Suppressor macrophage treated with lipopolysaccharide for 1 hour (primary cell): ENCODE data around the gene DPYSL5.

Source experiments
- DNase-seq, 3 donors: peaks; one replicate each; pipeline ENCODE4 v3.0.0-alpha.2; 2020 to 2022

Gene DPYSL5

GRCh38 chr2:26845021-26845420, 2.9 kb upstream of the DPYSL5 start:
- DNase-seq, result no peak

GRCh38 chr2:26846334-26847306, 1.3 kb upstream of the DPYSL5 start:
- peak; percentile 84 to 93 (median 92) for DNase-seq

DNA sequence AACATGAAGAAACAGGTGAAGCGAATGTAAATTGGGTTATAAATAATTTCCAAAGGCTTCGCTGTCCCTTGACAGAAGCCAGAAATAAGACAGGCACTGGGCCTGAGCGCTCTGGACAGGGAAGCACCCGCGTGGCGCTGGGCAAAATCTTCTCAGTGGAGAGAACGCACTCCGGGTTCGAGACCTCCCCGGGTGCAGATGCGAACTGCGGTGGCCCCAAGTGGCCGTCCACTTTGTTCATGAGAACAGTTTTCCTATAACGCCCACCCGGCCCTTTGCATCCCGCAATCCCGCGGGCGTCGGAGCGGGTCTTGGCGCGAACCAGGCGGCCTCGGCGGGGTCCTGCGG, 651 bp upstream of the DPYSL5 start:
- DNase-seq, result peak in 1 of 3 donors; percentile 10

DNA sequence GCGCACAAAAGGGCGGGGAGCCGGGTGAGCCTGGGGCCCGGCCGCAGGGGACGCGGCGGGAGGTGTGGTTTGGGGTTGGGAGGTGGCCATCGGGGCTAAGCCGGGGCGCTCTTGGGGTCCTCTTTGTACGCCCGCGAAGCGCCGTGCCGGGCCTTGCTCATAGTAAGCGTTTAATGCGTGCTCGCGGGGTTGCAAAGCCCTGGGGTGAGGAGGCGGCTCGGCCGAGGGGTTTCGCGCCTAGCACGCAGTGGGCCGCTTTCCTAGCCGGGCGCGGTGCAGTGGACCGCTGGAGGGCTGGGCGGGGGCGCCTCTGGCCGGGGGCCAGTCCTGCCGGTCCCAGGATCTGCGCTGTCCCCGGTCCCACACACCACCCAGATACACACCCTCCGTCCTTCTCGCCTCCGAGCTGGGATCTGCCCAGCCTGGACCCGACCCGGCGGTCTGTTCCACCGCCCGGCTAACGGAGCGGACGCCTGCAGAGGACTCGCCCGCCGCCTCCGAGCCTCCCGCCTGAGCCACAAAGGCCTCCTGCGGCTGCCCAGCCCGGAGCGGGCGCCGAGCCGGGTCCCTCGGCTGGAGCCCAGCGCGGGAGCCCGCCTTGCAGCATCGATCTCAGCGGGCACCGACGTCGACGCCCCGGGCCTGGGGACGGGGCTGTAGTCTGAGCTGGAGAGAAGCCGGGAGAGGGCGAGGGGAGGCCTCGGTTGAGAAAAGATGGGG, 564 bp downstream of the DPYSL5 start:
- DNase-seq, result peak in 1 of 3 donors; percentile 33

- peak in 1 of 3 donors; percentile 4 for DNase-seq
These were observed 1.4 kb downstream of the DPYSL5 start for GRCh38 chr2:26849056-26849999.

- DNase-seq, result no peak
These were observed 2.1 kb downstream of the DPYSL5 start for GRCh38 chr2:26850000-26850431.

DNA sequence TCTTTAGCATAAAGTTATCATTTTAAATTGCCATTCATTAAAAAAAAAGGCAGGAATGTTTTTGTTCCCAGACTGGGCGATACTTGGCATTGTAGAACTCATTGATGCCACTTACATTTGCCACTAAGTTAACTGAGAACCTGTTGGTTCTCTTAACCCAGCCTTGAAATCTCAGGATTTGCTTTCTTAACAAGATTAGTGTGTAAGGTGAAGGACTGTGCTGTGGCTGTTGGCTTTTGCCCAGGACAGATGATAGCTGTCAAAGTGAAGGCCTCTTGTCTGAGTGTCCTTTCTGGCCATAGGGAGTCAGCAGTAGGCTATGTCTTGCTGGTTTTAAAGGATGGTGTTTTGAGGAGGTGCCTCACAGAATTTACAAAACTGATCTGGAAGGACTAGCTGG, 2.6 kb downstream of the DPYSL5 start:
- DNase-seq, result no peak

DNA sequence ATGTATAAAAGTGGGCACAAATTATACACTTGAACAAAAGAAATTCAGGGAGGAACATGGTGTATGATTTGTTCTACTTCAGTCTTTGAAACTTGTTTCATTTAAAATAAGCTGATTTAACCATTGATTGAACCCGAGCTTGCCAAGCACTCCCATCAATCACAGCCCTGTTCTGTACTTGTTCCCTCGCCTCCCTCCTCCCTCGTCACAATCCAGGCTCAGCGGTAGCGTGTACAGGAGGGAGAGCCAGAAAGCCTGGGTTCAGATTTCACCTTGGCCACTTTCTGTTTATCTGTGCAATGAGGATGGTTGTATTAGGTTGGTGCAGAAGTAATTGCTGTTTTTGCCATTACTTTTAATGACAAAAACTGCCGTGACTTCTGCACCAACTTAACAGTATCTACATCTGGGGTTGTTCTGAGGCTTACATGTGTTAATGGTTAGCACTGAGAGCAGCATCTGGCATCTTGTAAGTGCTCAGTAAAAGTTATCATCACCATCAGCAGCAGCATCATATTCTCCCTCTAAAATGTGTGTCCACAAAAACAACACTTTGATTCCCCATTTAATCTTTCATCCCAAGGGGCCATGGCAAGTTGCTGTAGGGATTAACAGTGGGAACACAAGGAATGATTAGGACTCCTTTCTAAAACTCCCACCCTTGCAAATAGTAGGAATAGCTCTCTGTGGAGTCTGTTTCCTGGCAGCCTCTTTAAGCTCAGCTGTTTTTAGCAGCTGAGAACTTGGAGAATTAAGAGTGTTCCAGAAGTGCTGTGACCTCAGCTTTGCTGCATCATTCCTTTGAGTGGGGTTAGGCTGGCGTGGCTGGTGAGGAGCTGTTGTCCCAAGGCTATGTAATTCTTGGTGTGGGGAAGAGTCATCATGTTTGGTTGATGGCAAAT, 4.7 kb downstream of the DPYSL5 start:
- DNase-seq, result no peak

- DNase-seq, result no peak
These were observed 5.8 kb downstream of the DPYSL5 start for GRCh38 chr2:26853751-26854150.

- DNase-seq, result no peak
These were observed 6.4 kb downstream of the DPYSL5 start for GRCh38 chr2:26854283-26854827.

DNA sequence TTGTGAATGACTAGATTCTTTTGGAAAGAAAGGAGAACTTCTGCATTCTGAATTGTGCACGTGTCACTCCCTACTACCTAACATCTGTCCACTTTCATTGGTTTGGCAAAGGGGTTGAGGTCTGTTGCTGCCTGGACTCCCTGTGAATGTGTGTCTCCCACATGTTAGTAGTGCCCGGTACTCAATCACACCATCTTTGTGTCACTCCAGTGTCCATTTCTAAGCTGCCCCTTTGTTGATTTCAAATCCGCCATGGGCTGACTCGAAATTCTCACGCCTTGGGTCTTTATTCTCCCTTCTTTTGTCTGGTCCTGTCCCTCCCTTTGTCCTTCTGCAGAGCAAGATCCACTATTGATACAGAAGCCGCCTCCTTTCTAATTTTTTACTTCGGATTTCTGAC, 7.5 kb downstream of the DPYSL5 start:
- no peak for DNase-seq

DNA sequence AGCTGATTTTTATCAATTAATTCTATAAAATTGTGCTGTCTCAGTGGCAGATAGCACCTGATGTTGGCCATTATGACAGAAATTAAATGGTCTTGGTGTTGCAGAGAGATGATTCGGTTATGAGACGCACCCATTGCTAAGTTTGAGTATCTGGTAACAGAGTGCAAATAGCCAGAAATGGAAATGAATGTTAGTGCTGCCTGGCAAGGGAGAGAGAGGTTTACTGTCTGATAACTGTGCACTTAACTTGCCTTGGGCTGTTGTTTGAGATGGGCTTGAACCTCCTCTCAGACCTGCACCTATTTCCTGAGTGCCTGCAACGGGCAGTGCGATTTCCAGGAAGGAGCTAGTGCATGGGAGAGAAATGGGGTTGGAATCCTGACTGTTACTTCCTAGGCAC, 11.7 kb downstream of the DPYSL5 start:
- no peak for DNase-seq

DNA sequence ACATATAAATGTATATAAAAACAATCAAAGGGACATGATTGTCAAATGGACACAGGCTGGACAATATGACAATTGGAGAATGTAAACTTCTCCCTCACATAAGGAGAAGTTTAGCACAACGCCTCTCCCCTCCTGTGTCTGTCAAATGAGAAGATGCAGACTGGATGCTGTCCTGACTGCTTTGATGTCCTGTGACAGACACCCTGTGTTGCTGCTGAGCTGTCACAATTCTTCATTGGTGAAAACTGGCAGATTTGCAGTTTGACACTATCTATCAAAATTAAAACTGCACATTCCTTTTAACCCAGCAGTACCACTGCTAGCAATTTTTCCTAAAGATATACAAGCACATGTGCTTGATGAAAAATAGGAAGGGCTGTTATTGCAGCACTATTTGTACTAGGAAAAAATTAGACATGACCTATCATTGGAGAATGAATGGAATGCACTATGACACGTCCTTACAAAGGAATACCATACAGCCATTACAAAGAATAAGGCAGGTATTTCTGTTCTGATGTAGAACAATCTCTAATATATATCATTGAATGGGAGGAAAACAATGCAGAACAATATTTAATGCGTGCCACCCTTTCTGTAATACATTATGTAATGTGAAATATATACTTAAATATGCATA, 12.4 kb downstream of the DPYSL5 start:
- DNase-seq, result no peak

DNA sequence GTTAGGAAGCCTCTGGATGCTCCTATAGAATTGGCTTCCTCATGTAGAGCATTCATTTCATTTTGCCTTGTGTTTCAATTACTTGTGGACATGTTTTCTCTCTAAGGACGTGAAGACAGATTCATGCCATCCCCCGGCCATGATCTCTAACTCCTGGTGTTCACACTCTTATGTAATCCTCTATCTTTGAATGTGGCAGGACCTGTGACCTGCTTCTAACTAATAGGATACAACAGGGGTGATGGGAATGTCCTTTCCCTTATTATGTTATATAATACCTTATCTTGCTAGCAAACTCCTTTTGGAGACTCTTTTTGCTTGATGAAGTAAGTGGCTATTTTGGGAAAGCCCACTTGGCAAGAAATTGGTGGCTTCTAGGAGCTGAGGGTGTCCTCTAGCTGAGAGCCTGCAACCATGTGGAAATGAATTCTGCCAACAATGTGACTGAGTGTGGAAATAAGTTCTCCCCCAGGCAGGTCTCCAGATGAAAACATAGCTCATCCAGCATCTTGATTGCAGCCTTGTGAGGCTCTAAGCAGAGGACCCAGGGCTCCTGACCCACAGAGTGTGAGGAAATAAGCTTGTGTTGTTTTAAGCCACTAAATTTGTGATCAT, 13.8 kb downstream of the DPYSL5 start:
- no peak for DNase-seq

DNA sequence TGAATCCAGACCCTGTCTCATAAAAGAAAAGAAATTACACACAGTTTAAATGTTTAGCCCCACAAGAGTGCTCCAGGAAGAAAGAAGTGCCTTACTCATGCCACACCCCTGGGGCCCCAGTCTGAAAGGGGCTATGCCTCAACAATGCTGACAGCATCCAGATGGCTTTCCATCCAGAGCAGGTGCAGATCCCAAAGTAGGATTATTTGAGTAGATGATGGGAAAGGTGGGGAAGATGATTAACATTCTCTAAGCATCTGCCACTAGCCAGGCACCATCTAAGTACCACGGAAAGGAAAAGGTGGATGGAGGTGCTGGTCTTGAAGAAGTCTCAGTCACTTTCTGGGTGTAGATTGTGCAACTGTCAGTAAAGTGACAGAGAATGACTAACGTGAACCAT, 16.3 kb downstream of the DPYSL5 start:
- DNase-seq, result no peak

- no peak for DNase-seq
These were observed 16.7 kb downstream of the DPYSL5 start for GRCh38 chr2:26864646-26865045.

DNA sequence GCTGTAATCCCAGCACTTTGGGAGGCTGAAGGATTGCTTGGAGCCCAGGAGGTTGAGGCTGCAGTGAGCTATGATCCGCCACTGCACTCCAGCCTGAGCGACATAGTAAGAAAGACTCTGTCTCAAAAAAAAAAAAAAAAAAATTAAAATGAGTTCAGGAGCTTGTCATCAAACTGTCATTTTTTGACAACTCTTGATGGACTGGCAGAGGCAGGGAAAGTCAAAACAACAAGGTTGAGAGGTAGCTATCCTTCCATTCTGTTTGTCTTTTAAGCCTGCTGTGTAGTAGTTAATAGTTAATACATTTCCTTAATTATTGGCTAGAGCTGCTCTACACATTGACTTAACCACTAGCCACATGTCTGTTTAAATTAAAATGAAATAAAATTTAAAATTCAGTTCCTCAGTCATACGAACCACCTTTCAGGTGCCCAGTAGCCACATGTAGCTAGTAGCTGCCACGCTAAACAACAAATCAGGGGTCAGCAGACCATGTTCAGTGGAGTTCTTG, 22.7 kb downstream of the DPYSL5 start:
- DNase-seq, result no peak

GRCh38 chr2:26873286-26873983, 25.5 kb downstream of the DPYSL5 start:
- DNase-seq, result no peak

DNA sequence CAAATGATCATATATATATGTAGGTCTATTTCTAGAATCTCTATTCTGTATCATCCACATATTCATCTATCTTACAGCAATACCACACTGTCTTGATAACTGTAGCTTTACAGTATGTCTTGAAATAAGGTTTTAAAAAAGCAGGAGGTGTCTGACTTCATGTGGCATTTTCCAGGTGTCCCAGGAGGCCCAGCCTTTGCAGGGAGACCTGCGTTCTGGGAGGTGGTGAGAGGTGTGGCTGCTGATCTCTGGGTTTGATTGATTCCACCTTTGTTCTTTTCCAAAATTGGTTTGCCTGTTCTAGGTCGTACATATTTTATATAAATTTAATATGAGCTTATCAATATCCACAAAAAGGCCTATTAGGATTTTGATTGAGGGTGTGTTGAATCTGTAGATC, 26.6 kb downstream of the DPYSL5 start:
- no peak for DNase-seq
